H9 (cell line): ENCODE data around the gene ZNF654. TPM values are rescaled to one million over a fixed set of nuclear protein-coding genes. Genes with fewer than 3 reads are reported as not detected.

ENCODE experiments used
- DNase-seq: peaks from one replicate; pipeline ENCODE4 v3.0.0-alpha.2; 2017
- H2AFZ ChIP-seq: one replicate; pipeline ENCODE4 v1.6.1; 2013; ENCODE audit warnings: mild to moderate bottlenecking, low read length, control low read depth, moderate library complexity
- H2AK5ac ChIP-seq: 2 replicates; pipeline ENCODE4 v1.6.1; 2013; ENCODE audit warnings: low read length, control low read depth, mixed read lengths; ENCODE audit not compliant: insufficient read length
- H2BK120ac ChIP-seq: one replicate; pipeline ENCODE4 v1.6.1; 2013; ENCODE audit warnings: low read depth, mild to moderate bottlenecking, low read length, control low read depth, inconsistent platforms; ENCODE audit not compliant: poor library complexity, severe bottlenecking
- H2BK12ac ChIP-seq: 2 replicates; pipeline ENCODE4 v1.6.1; 2013; ENCODE audit warnings: low read length, control low read depth, mixed read lengths, low read depth; ENCODE audit not compliant: insufficient read length
- H2BK15ac ChIP-seq: 2 replicates; pipeline ENCODE4 v1.6.1; 2013; ENCODE audit warnings: low read depth, low read length, control low read depth
- H2BK20ac ChIP-seq: one replicate; pipeline ENCODE4 v1.6.1; 2013; ENCODE audit warnings: low read depth, mild to moderate bottlenecking, low read length, control low read depth, inconsistent platforms; ENCODE audit not compliant: poor library complexity, severe bottlenecking
- H2BK5ac ChIP-seq: 2 replicates; pipeline ENCODE4 v1.6.1; 2013; ENCODE audit warnings: low read length, control low read depth, mixed read lengths; ENCODE audit not compliant: insufficient read length
- H3K14ac ChIP-seq: 2 replicates; pipeline ENCODE4 v1.6.1; 2013; ENCODE audit warnings: low read length, control low read depth; ENCODE audit not compliant: insufficient read depth
- H3K18ac ChIP-seq: 2 replicates; pipeline ENCODE4 v1.6.1; 2013; ENCODE audit warnings: low read depth, mild to moderate bottlenecking, mixed read lengths, low read length, control low read depth; ENCODE audit not compliant: insufficient read length
- H3K23ac ChIP-seq: 2 replicates; pipeline ENCODE4 v1.6.1; 2013; ENCODE audit warnings: low read length, control low read depth, mixed read lengths, low read depth; ENCODE audit not compliant: insufficient read length
- H3K23me2 ChIP-seq: 2 replicates; pipeline ENCODE4 v1.6.1; 2013; ENCODE audit warnings: low read depth, mild to moderate bottlenecking, mixed read lengths, low read length, control low read depth; ENCODE audit not compliant: insufficient read length, poor library complexity, severe bottlenecking
- H3K27ac ChIP-seq: 2 replicates; pipeline ENCODE4 v1.5.1; 2013; ENCODE audit warnings: low read length, control low read depth, mixed read lengths, low read depth; ENCODE audit not compliant: insufficient read length
- H3K27me3 ChIP-seq: 2 replicates; pipeline ENCODE4 v1.6.1; 2013; ENCODE audit warnings: low read length, control low read depth, inconsistent platforms; ENCODE audit not compliant: insufficient read depth
- H3K4ac ChIP-seq: 2 replicates; pipeline ENCODE4 v1.6.1; 2013; ENCODE audit warnings: low read depth, mild to moderate bottlenecking, control low read depth, inconsistent platforms, low read length, moderate library complexity
- H3K4me1 ChIP-seq: 2 replicates; pipeline ENCODE4 v1.6.1; 2013; ENCODE audit warnings: low read length, control low read depth, inconsistent platforms; ENCODE audit not compliant: insufficient read depth
- H3K4me2 ChIP-seq: 2 replicates; pipeline ENCODE4 v1.6.1; 2013; ENCODE audit warnings: low read length, control low read depth, mixed read lengths; ENCODE audit not compliant: insufficient read length, insufficient read depth
- H3K56ac ChIP-seq: 2 replicates; pipeline ENCODE4 v1.6.1; 2013; ENCODE audit warnings: low read depth, mild to moderate bottlenecking, mixed read lengths, low read length, control low read depth; ENCODE audit not compliant: insufficient read length
- H3K79me1 ChIP-seq: 2 replicates; pipeline ENCODE4 v1.6.1; 2013; ENCODE audit warnings: low read depth, mild to moderate bottlenecking, moderate library complexity, low read length, control low read depth, inconsistent platforms; ENCODE audit not compliant: insufficient read depth, poor library complexity, severe bottlenecking
- H3K79me2 ChIP-seq: 2 replicates; pipeline ENCODE4 v1.6.1; 2013; ENCODE audit warnings: low read length, control low read depth, inconsistent platforms; ENCODE audit not compliant: insufficient read depth
- H3K9ac ChIP-seq: 2 replicates; pipeline ENCODE4 v1.6.1; 2013; ENCODE audit warnings: low read length, control low read depth, mixed read lengths; ENCODE audit not compliant: insufficient read length; ENCODE audit errors: extremely low read depth
- H3K9me3 ChIP-seq: one replicate; pipeline ENCODE4 v1.6.1; 2013; ENCODE audit warnings: low read depth, low read length, inconsistent platforms; ENCODE audit not compliant: control insufficient read depth
- H3T11ph ChIP-seq: one replicate; pipeline ENCODE4 v1.6.1; 2013; ENCODE audit warnings: mild to moderate bottlenecking, low read length, control low read depth, inconsistent platforms
- H4K20me1 ChIP-seq: one replicate; pipeline ENCODE4 v1.6.1; 2013; ENCODE audit not compliant: control insufficient read depth, insufficient read length, insufficient read depth
- H4K5ac ChIP-seq: 2 replicates; pipeline ENCODE4 v1.6.1; 2013; ENCODE audit warnings: low read depth, mild to moderate bottlenecking, mixed read lengths, low read length, control low read depth; ENCODE audit not compliant: insufficient read length
- H4K8ac ChIP-seq: replicated peaks from 2 replicates; pipeline ENCODE4 v1.6.1; 2013; ENCODE audit warnings: low read length, control low read depth, mixed read lengths, low read depth; ENCODE audit not compliant: insufficient read length
- H4K91ac ChIP-seq: 2 replicates; pipeline ENCODE4 v1.6.1; 2013; ENCODE audit warnings: low read depth, mild to moderate bottlenecking, moderate library complexity, mixed read lengths, low read length, control low read depth; ENCODE audit not compliant: insufficient read length
- H3K27ac Mint-ChIP-seq, 3 experiments: 2 replicates in 2 of 3; 3 replicates in 1 of 3; pipeline ENCODE4 v1.8.0; 2020 to 2021; ENCODE audit warnings: mixed read lengths in 3 of 3, mild to moderate bottlenecking in 1 of 3, moderate library complexity in 1 of 3
- H3K27me3 Mint-ChIP-seq: 2 replicates; pipeline ENCODE4 v1.8.0; 2021; ENCODE audit warnings: low read depth, mild to moderate bottlenecking, moderate library complexity, mixed read lengths
- H3K36me3 Mint-ChIP-seq, 3 experiments: 2 replicates in 2 of 3; 3 replicates in 1 of 3; pipeline ENCODE4 v1.8.0; 2020 to 2021; ENCODE audit warnings: low read depth in 3 of 3, mixed read lengths in 3 of 3; ENCODE audit not compliant: insufficient read depth in 1 of 3
- H3K4me1 Mint-ChIP-seq, 2 experiments: 2 replicates each; pipeline ENCODE4 v1.8.0; 2020; ENCODE audit warnings: mixed read lengths in 2 of 2
- H3K4me3 Mint-ChIP-seq, 2 experiments: 2 replicates in 1 of 2; 3 replicates in 1 of 2; pipeline ENCODE4 v1.8.0; 2020 to 2021; ENCODE audit warnings: mild to moderate bottlenecking in 2 of 2, mixed read lengths in 2 of 2, moderate library complexity in 1 of 2
- H3K9me3 Mint-ChIP-seq, 2 experiments: 2 replicates in 1 of 2; 3 replicates in 1 of 2; pipeline ENCODE4 v1.8.0; 2020; ENCODE audit warnings: mild to moderate bottlenecking in 2 of 2, mixed read lengths in 2 of 2, moderate library complexity in 1 of 2
- CTCF ChIP-seq: fragments of 200-600 bp; sonication (generic); conservative IDR thresholded peaks from 3 replicates; pipeline ENCODE4 v1.8.0; 2021; ENCODE audit warnings: antibody characterized with exemption, mild to moderate bottlenecking
- WGBS: extraction: QIAGEN DNeasy Blood & Tissue Kit; methylation state at CpG from one replicate; pipeline ENCODE4 v1.1.7; 2013; ENCODE audit warnings: missing lambda C conversion rate, low lambda C conversion rate, mixed read lengths; ENCODE audit not compliant: insufficient read length; ENCODE audit errors: extremely low coverage; 5-methylcytosine and 5-hydroxymethylcytosine counted together
- total RNA-seq: library from RNA; stranded (reverse); gene quantifications from 2 replicates; pipeline ENCODE4 v1.2.1, GENCODE V29; 2021

The ZNF654 gene
- total RNA-seq, 1 experiment from 2014 or later, result 8.7 TPM

- no CpG with 5 or more reads among the region's 11 CpGs for WGBS
- H3K18ac ChIP-seq, result no peak overlapping the region
Measured at GRCh38 chr3:88189361-88189810, 130.3 kb downstream of the ZNF654 start.

More at GRCh38 chr3:88189361-88189810, 130.3 kb downstream of the ZNF654 start:
- Histone ChIP-seq H2BK15ac (no peak overlapping the region), H3K23me2 (no peaks in the 10 kb centered on the region), H3K4me2 (no peak overlapping the region), H3K9me3 (no peaks in the 10 kb centered on the region), H4K5ac (no peak overlapping the region), H3K27me3 (no peaks in the 10 kb centered on the region), H3T11ph (no peak overlapping the region), H3K56ac (no peak overlapping the region), H2BK20ac (no peak overlapping the region), H4K8ac (no peak overlapping the region), H3K14ac (no peak overlapping the region), H2BK120ac (no peak overlapping the region), H4K20me1 (no peaks in the 10 kb centered on the region), H3K4ac (no peak overlapping the region), H3K27ac (no peak overlapping the region), H2BK5ac (no peak overlapping the region), H3K9ac (no peak overlapping the region), H2AFZ (no peak overlapping the region), H4K91ac (no peak overlapping the region), H2AK5ac (no peak overlapping the region), H2BK12ac (no peak overlapping the region), H3K79me1 (no peaks in the 10 kb centered on the region), H3K79me2 (no peaks in the 10 kb centered on the region), H3K4me1 (no peaks in the 10 kb centered on the region), H3K23ac (no peak overlapping the region)
- no peak for TF ChIP-seq CTCF
- Mint-ChIP-seq H3K4me3 (no peak overlapping the region), H3K27me3 (no peaks in the 10 kb centered on the region; the same call in 1 of the 2 replicates), H3K4me1 (peaks cover 17 to 26% of the 10 kb centered on the region in 2 experiments), H3K27ac (peak overlapping the region in 1 of 3 experiments; percentile 31; a peak in 1 of 7 replicates), H3K36me3 (peaks cover 5 to 33% (median 9%) of the 10 kb centered on the region in 3 experiments; a peak in 5 of 7 replicates), H3K9me3 (peaks cover 26 to 34% of the 10 kb centered on the region in 2 experiments)
- DNase-seq, result no peak
